GM18498 (cell line): ENCODE data around the gene DOCK1.
"Not testable (repeated sequence)": the region's sequence is repeated elsewhere in the genome, so short reads cannot be mapped to it uniquely, and the experiment has no call there.

ENCODE experiments used
- ATAC-seq: cut with Tn5 transposase; IDR thresholded peaks from one replicate; pipeline ENCODE4 v1.9.1; 2021; ENCODE audit warnings: mild to moderate bottlenecking, moderate library complexity; ENCODE audit not compliant: unreplicated experiment

Gene DOCK1

GRCh38 chr10:126924180-126924914, 19.1 kb downstream of the DOCK1 start:
- ATAC-seq: no peak

GRCh38 chr10:126924915-126925300, 19.7 kb downstream of the DOCK1 start:
- ATAC-seq: no peak

GRCh38 chr10:126926568-126926967, 21.3 kb downstream of the DOCK1 start:
- ATAC-seq: no peak

- no peak for ATAC-seq
Observed at GRCh38 chr10:126927799-126928198, 22.6 kb downstream of the DOCK1 start.

GRCh38 chr10:126928274-126928673, 23.0 kb downstream of the DOCK1 start:
- no peak for ATAC-seq

GRCh38 chr10:126929391-126929790, 24.2 kb downstream of the DOCK1 start:
- no peak for ATAC-seq

- no peak for ATAC-seq
Observed at GRCh38 chr10:126930131-126930882, 25.1 kb downstream of the DOCK1 start.

GRCh38 chr10:126930883-126931503, 25.8 kb downstream of the DOCK1 start:
- ATAC-seq: no peak

- no peak for ATAC-seq
Observed at GRCh38 chr10:126931544-126931943, 26.3 kb downstream of the DOCK1 start.

GRCh38 chr10:126932516-126932915, 27.3 kb downstream of the DOCK1 start:
- no peak for ATAC-seq

GRCh38 chr10:126933116-126933515, 27.9 kb downstream of the DOCK1 start:
- ATAC-seq: no peak

- ATAC-seq: no peak
Observed at GRCh38 chr10:126935263-126935946, 30.2 kb downstream of the DOCK1 start.

GRCh38 chr10:126937026-126937425, 31.8 kb downstream of the DOCK1 start:
- ATAC-seq: no peak

GRCh38 chr10:126938121-126938520, 32.9 kb downstream of the DOCK1 start:
- ATAC-seq: not testable (repeated sequence)

GRCh38 chr10:126939706-126940105, 34.5 kb downstream of the DOCK1 start:
- ATAC-seq: no peak

GRCh38 chr10:126940670-126941310, 35.6 kb downstream of the DOCK1 start:
- ATAC-seq: no peak

GRCh38 chr10:126944191-126944590, 39.0 kb downstream of the DOCK1 start:
- ATAC-seq: no peak

GRCh38 chr10:126945351-126946030, 40.3 kb downstream of the DOCK1 start:
- no peak for ATAC-seq

- ATAC-seq: no peak
Observed at GRCh38 chr10:126946746-126947145, 41.5 kb downstream of the DOCK1 start.
